CD4-positive, CD25-positive, alpha-beta regulatory T cell (primary cell): Measurements from ENCODE around the gene PURA. TPM values are rescaled to one million over a fixed set of nuclear protein-coding genes. Genes with fewer than 3 reads are reported as not detected.

ENCODE experiments used
- ATAC-seq, 2 donors: fragments of 150-1000 bp; cut with Tn5 transposase; one replicate each; pipeline ENCODE4 v1.10.0; 2021; ENCODE audit warnings: low read depth in 2 of 2, moderate number of reproducible peaks in 2 of 2, moderate library complexity in 1 of 2
- DNase-seq, 3 donors: peaks; one replicate each; pipeline versions ENCODE4 v3.0.0 to v3.0.0-alpha.2; 2012 to 2022; ENCODE audit warnings: mixed read lengths in 1 of 3
- H3K27ac ChIP-seq: one replicate; pipeline ENCODE4 v1.7.0; 2013; ENCODE audit warnings: mild to moderate bottlenecking, low read length; ENCODE audit not compliant: insufficient read depth, poor library complexity, severe bottlenecking
- H3K27me3 ChIP-seq: one replicate; pipeline ENCODE4 v1.7.0; 2013; ENCODE audit warnings: low read length; ENCODE audit not compliant: control insufficient read depth, insufficient read depth
- H3K36me3 ChIP-seq: one replicate; pipeline ENCODE4 v1.7.0; 2013; ENCODE audit warnings: mild to moderate bottlenecking, low read length, moderate library complexity; ENCODE audit not compliant: control insufficient read depth, insufficient read depth
- H3K4me1 ChIP-seq: 2 replicates; pipeline ENCODE4 v1.7.0; 2013; ENCODE audit warnings: mild to moderate bottlenecking, low read length; ENCODE audit not compliant: insufficient read depth, control insufficient read depth, poor library complexity, severe bottlenecking
- H3K4me3 ChIP-seq: one replicate; pipeline ENCODE4 v1.7.0; 2013; ENCODE audit warnings: low read depth, mild to moderate bottlenecking, low read length, moderate library complexity
- H3K9me3 ChIP-seq, 2 experiments: 1 replicate in 1 of 2; 2 replicates in 1 of 2; pipeline ENCODE4 v1.7.0; 2013; ENCODE audit warnings: low read length in 2 of 2, mild to moderate bottlenecking in 1 of 2, moderate library complexity in 1 of 2; ENCODE audit not compliant: control insufficient read depth in 2 of 2
- H3K27ac Mint-ChIP-seq, 3 donors: one replicate each; pipeline ENCODE4 v1.8.0; 2020 to 2022; ENCODE audit warnings: mild to moderate bottlenecking in 3 of 3, mixed read lengths in 3 of 3, moderate library complexity in 2 of 3
- H3K27me3 Mint-ChIP-seq: one replicate; pipeline ENCODE4 v1.8.0; 2022; ENCODE audit warnings: mild to moderate bottlenecking, mixed read lengths
- H3K36me3 Mint-ChIP-seq: one replicate; pipeline ENCODE4 v1.8.0; 2020; ENCODE audit warnings: mixed read lengths
- H3K4me1 Mint-ChIP-seq, 4 donors: one replicate each; pipeline ENCODE4 v1.8.0; 2020 to 2022; ENCODE audit warnings: mixed read lengths in 4 of 4, mild to moderate bottlenecking in 1 of 4
- H3K4me3 Mint-ChIP-seq, 4 donors: one replicate each; pipeline ENCODE4 v1.8.0; 2020 to 2022; ENCODE audit warnings: mild to moderate bottlenecking in 4 of 4, mixed read lengths in 4 of 4, moderate library complexity in 3 of 4
- H3K9me3 Mint-ChIP-seq, 7 donors: one replicate each; pipeline ENCODE4 v1.8.0; 2020 to 2022; ENCODE audit warnings: mixed read lengths in 7 of 7, mild to moderate bottlenecking in 3 of 7, moderate library complexity in 2 of 7
- polyA plus RNA-seq, 4 donors: library from polyadenylated mRNA; unstranded; fragments of 300-500 nt; fragmentation: Illumina TruSeq; gene quantifications; one replicate each; pipeline ENCODE4 v1.2.3, GENCODE V29; 2021
- total RNA-seq: library from RNA; stranded (reverse); gene quantifications from one replicate; pipeline ENCODE4 v1.2.3, GENCODE V29; 2022

The PURA gene
- total and polyA plus RNA-seq, 5 donors from 2014 or later: 2.3 to 7.7 (median 3.7) TPM

- no peaks in the 10 kb centered on the region for H3K9me3 ChIP-seq
- H3K4me1 ChIP-seq: peaks cover 10% of the 10 kb centered on the region
- Mint-ChIP-seq H3K36me3 (no peaks in the 10 kb centered on the region), H3K27me3 (no peaks in the 10 kb centered on the region), H3K27ac (peak overlapping the region in 2 of 3 donors; percentile 47 to 81), H3K4me1 (peaks cover 0 to 10% (median 6%) of the 10 kb centered on the region in 4 donors), H3K9me3 (no peaks in the 10 kb centered on the region), H3K4me3 (peak overlapping the region in 2 of 4 donors; percentile 61 to 62)
- H3K4me3 ChIP-seq: peak overlapping the region; percentile 30
- peak overlapping the region; percentile 5 for H3K27ac ChIP-seq
- ATAC-seq (peak; percentile 98 to 99), DNase-seq (peak; percentile 76 to 85 (median 82))
- H3K27me3 ChIP-seq: no peaks in the 10 kb centered on the region
- no peaks in the 10 kb centered on the region for H3K36me3 ChIP-seq
Observed at GRCh38 chr5:140157032-140157781, 43.3 kb downstream of the PURA start.

GRCh38 chr5:140159014-140159927 lies 45.4 kb downstream of the PURA start:
- H3K9me3 ChIP-seq: no peaks in the 10 kb centered on the region
- Mint-ChIP-seq H3K27me3 (no peaks in the 10 kb centered on the region), H3K4me3 (no peak overlapping the region), H3K4me1 (peaks cover 0 to 10% (median 6%) of the 10 kb centered on the region in 4 donors), H3K27ac (no peak overlapping the region), H3K9me3 (no peaks in the 10 kb centered on the region), H3K36me3 (no peaks in the 10 kb centered on the region)
- no peak for DNase-seq
- no peaks in the 10 kb centered on the region for H3K36me3 ChIP-seq
- no peak for ATAC-seq
- H3K4me1 ChIP-seq: peaks cover 10% of the 10 kb centered on the region
- no peaks in the 10 kb centered on the region for H3K27me3 ChIP-seq
- H3K27ac ChIP-seq: no peak overlapping the region
- H3K4me3 ChIP-seq: no peak overlapping the region

- ATAC-seq (no peak), DNase-seq (no peak)
- Histone ChIP-seq H3K4me3 (no peak overlapping the region), H3K9me3 (no peaks in the 10 kb centered on the region), H3K4me1 (peaks cover 4% of the 10 kb centered on the region), H3K27me3 (no peaks in the 10 kb centered on the region), H3K27ac (no peak overlapping the region), H3K36me3 (no peaks in the 10 kb centered on the region)
- H3K4me3 Mint-ChIP-seq: peak overlapping the region in 1 of 4 donors; percentile 35
- no peak overlapping the region for H3K27ac Mint-ChIP-seq
- no peaks in the 10 kb centered on the region for H3K36me3 Mint-ChIP-seq
- H3K27me3 Mint-ChIP-seq: no peaks in the 10 kb centered on the region
- H3K4me1 Mint-ChIP-seq: peaks cover 0 to 2% (median under 1%) of the 10 kb centered on the region in 4 donors
- no peaks in the 10 kb centered on the region for H3K9me3 Mint-ChIP-seq
Observed at GRCh38 chr5:140162275-140162674, 48.4 kb downstream of the PURA start.

- H3K4me3 Mint-ChIP-seq: no peak overlapping the region
- ATAC-seq (no peak), DNase-seq (no peak)
- no peak overlapping the region for H3K27ac Mint-ChIP-seq
- Histone ChIP-seq H3K27ac (no peak overlapping the region), H3K4me3 (no peak overlapping the region), H3K36me3 (no peaks in the 10 kb centered on the region), H3K4me1 (no peaks in the 10 kb centered on the region), H3K27me3 (no peaks in the 10 kb centered on the region), H3K9me3 (no peaks in the 10 kb centered on the region)
- H3K9me3 Mint-ChIP-seq: no peaks in the 10 kb centered on the region
- no peaks in the 10 kb centered on the region for H3K4me1 Mint-ChIP-seq
- no peaks in the 10 kb centered on the region for H3K27me3 Mint-ChIP-seq
- H3K36me3 Mint-ChIP-seq: no peaks in the 10 kb centered on the region
Observed at GRCh38 chr5:140162781-140163180, 48.9 kb downstream of the PURA start.

GRCh38 chr5:140165101-140165922 lies 51.4 kb downstream of the PURA start:
- no peak overlapping the region for H3K27ac ChIP-seq
- no peaks in the 10 kb centered on the region for H3K9me3 Mint-ChIP-seq
- H3K4me1 ChIP-seq: no peaks in the 10 kb centered on the region
- H3K36me3 Mint-ChIP-seq: no peaks in the 10 kb centered on the region
- no peaks in the 10 kb centered on the region for H3K27me3 ChIP-seq
- DNase-seq: no peak
- no peak overlapping the region for H3K4me3 ChIP-seq
- no peak for ATAC-seq
- no peaks in the 10 kb centered on the region for H3K27me3 Mint-ChIP-seq
- peak overlapping the region in 1 of 3 donors; percentile 21 for H3K27ac Mint-ChIP-seq
- H3K4me1 Mint-ChIP-seq: no peaks in the 10 kb centered on the region
- no peaks in the 10 kb centered on the region for H3K9me3 ChIP-seq
- H3K4me3 Mint-ChIP-seq: no peak overlapping the region
- H3K36me3 ChIP-seq: no peaks in the 10 kb centered on the region

- no peak for ATAC-seq
- H3K4me1 Mint-ChIP-seq: no peaks in the 10 kb centered on the region
Observed at GRCh38 chr5:140165923-140166270, 52.0 kb downstream of the PURA start.

GRCh38 chr5:140166911-140167310 lies 53.0 kb downstream of the PURA start:
- no peaks in the 10 kb centered on the region for H3K36me3 ChIP-seq
- H3K27ac ChIP-seq: no peak overlapping the region
- no peak overlapping the region for H3K4me3 Mint-ChIP-seq
- H3K4me3 ChIP-seq: no peak overlapping the region
- H3K27me3 Mint-ChIP-seq: no peaks in the 10 kb centered on the region
- ATAC-seq: no peak
- no peaks in the 10 kb centered on the region for H3K4me1 ChIP-seq
- no peaks in the 10 kb centered on the region for H3K9me3 ChIP-seq
- no peaks in the 10 kb centered on the region for H3K27me3 ChIP-seq
- H3K9me3 Mint-ChIP-seq: no peaks in the 10 kb centered on the region
- H3K4me1 Mint-ChIP-seq: no peaks in the 10 kb centered on the region
- H3K36me3 Mint-ChIP-seq: no peaks in the 10 kb centered on the region
- H3K27ac Mint-ChIP-seq: no peak overlapping the region
- DNase-seq: no peak

More at GRCh38 chr5:140165923-140166270, 52.0 kb downstream of the PURA start:
- H3K36me3 ChIP-seq: no peaks in the 10 kb centered on the region
- H3K36me3 Mint-ChIP-seq: no peaks in the 10 kb centered on the region
- no peaks in the 10 kb centered on the region for H3K27me3 ChIP-seq
- H3K27ac Mint-ChIP-seq: no peak overlapping the region
- H3K27me3 Mint-ChIP-seq: no peaks in the 10 kb centered on the region
- no peak overlapping the region for H3K4me3 Mint-ChIP-seq
- H3K27ac ChIP-seq: no peak overlapping the region
- H3K9me3 Mint-ChIP-seq: no peaks in the 10 kb centered on the region
- no peaks in the 10 kb centered on the region for H3K9me3 ChIP-seq
- no peak overlapping the region for H3K4me3 ChIP-seq
- no peak for DNase-seq
- H3K4me1 ChIP-seq: no peaks in the 10 kb centered on the region
